WTC11 (cell line): ENCODE results near the gene PCDHA1.
"Not testable (repeated sequence)": the region's sequence is repeated elsewhere in the genome, so short reads cannot be mapped to it uniquely, and the experiment has no call there.

Experiments used
- CTCF ChIP-seq: fragments of 200-600 bp; IDR thresholded peaks from 2 replicates; pipeline ENCODE4 v1.8.0; 2022; ENCODE audit warnings: antibody characterized with exemption
- MAX ChIP-seq: sonication (generic); formaldehyde crosslinking; IDR thresholded peaks from 2 replicates; pipeline ENCODE4 v1.8.0; 2022; ENCODE audit warnings: mild to moderate bottlenecking, missing genetic modification reagents
- TEAD1 ChIP-seq: sonication (generic); formaldehyde crosslinking; IDR thresholded peaks from 2 replicates; pipeline ENCODE4 v1.8.0; 2022; ENCODE audit warnings: mild to moderate bottlenecking, missing genetic modification reagents
- ZNF281 ChIP-seq: sonication (generic); formaldehyde crosslinking; IDR thresholded peaks from 2 replicates; pipeline ENCODE4 v1.8.0; 2023; ENCODE audit warnings: mild to moderate bottlenecking, missing genetic modification reagents
- ZNF671 ChIP-seq: fragments of 250-450 bp; sonication (Bioruptor Pico); IDR thresholded peaks from 2 replicates; pipeline ENCODE4 v1.8.0; 2021; ENCODE audit warnings: mild to moderate bottlenecking

- TF ChIP-seq TEAD1 (CRISPR knock-in tag); CTCF; ZNF281 (CRISPR knock-in tag); ZNF671 (CRISPR knock-in tag); MAX (CRISPR knock-in tag): not testable (repeated sequence)
Measured at GRCh38 chr5:140876541-140877261, 90.8 kb downstream of the PCDHA1 start.
